ENCODE data around the gene FGFBP2.

FGFBP2 gene

GRCh38 chr4:15963001-15963451 lies at the start of gene FGFBP2:
Gene FGFBP2, minus strand, starts transcription at chr4:15963175. Its CDS starts 46 bp downstream, at chr4:15963129.
- peak in 1 of 2 donors; percentile 50 for DNase-seq (ENCODE audit: low read depth in 2 of 2, low spot score in 1 of 2)

GRCh38 chr4:16011173-16011572 lies 48.2 kb upstream of the FGFBP2 start:
- DNase-seq (ENCODE audit: low read depth in 2 of 2, low spot score in 1 of 2) = no peak

- no peak for DNase-seq (ENCODE audit: low read depth in 2 of 2, low spot score in 1 of 2)
Measured at GRCh38 chr4:16009153-16009552, 46.2 kb upstream of the FGFBP2 start.

DNA sequence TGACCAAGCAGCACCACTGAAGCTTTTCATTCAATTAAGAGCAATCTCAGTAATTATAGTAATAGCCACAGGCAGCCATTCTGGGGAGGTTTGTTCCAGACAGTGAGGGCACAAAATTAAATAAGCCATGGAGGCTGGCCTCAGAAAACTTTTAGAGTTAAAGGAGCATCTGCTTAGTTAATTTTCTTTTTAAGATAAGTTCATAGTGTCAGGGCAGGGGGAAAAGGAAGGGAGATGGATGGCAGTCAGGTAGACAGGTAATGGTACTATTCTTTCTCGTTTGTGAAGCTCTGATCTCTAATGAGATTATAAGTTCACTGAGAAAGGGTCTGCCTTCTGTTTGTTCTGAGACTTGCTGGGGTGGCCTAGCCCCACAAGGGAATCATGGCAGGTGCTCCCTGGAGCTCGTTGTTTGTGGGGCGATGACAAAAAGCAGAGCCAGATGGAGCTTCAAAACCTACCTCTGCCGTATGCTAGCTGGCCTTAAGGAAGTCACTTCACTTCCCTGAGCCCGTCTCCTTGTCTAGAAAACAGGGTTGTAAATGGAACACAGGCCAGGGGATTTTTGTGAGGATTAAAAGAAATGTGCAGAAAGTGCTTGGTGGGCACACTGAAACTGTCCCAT lies 44.6 kb upstream of the FGFBP2 start:
- no peak for DNase-seq (ENCODE audit: low read depth in 2 of 2, low spot score in 1 of 2)

DNA sequence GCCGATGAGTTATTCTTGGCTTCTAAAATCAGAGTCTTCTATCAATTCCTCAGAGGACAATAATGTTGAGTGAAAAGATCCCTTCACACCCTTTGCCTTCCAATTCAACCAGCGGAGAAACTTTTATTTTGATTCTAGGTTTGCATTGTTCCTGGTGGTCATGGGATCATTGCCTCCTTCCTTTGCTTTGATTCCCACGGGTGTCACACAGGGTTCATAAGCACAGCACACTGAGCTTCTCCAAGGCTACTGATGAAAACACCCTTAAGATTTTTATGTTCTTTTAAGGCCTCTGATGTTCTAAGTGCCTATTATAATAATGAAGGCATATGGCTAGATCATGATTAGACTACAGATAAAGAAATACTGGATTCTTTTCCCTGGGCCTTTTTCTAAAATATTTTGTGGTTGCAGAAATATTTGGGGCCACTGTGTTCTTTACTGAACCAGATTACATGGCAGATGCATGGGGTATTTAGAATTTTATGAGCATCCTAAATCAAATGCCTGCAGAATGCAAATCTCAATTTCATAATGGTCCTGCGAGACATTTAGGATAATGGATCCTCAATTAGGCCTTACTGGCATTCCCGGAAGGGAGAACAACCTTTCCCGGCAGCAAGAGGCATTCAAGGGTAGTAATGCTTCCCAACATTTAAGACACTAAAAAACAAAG lies 43.9 kb upstream of the FGFBP2 start:
- no peak for DNase-seq (ENCODE audit: low read depth in 2 of 2, low spot score in 1 of 2)

DNA sequence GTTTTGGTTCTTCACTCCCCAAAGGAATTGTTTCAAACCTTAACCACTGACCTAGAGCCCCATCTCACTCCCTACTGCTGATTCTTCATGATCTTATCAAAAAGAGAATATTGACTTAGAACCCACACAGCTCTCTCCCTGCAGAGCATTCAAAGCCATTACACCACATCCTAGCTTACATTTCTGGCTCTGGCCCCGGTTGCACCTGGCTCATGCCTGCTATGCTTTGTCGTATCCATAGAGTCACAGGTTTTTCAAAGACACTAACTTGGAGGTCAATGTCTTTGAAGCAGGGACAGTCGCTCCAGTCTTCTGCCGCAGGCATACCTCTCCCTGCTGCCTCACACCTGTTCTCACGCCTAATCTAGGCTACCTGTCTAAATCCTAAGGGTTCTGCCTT lies 42.7 kb upstream of the FGFBP2 start:
- DNase-seq (ENCODE audit: low read depth in 2 of 2, low spot score in 1 of 2) = no peak

DNA sequence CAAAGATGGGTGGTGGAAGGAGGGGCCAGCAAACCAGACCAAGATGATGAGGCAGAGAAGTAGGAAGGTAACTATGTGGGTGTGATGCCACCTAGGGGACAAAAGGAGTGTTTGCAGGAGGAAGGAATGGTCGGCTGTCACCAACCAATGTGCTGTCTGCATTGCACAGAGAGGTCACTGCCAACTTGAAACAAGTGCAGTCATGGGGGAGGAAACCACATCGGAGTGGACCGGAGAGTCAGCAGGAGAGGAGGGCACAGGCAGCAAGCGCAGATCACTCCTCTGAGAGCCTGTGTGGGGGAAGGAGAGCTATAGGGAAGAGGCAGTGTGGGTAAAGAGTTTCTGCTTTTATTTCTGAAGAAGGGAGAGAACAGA lies 38.5 kb upstream of the FGFBP2 start:
- peak; percentile 5 to 17 for DNase-seq (ENCODE audit: low read depth in 2 of 2, low spot score in 1 of 2)

GRCh38 chr4:16000708-16001483 lies 37.9 kb upstream of the FGFBP2 start:
- DNase-seq (ENCODE audit: low read depth in 2 of 2, low spot score in 1 of 2) = no peak

DNA sequence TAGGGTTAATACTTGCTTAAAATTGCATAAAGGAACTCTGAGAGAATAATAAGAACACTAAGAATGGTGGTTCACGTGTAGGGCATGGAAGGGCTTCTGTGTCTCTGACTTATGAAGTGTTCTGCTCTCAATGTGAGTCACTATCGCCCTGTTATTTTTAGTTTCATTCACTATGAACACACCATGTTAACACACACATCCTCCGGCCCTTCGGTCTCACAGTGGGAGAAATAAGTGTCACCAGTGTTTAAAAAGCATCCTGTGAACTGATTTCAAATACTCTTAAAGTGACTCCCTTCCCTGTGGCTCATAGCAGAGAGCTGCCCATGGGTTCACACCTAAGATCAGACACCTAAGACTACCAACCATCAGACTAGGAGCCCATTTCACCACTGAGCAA lies 33.8 kb upstream of the FGFBP2 start:
- no peak for DNase-seq (ENCODE audit: low read depth in 2 of 2, low spot score in 1 of 2)

- no peak for DNase-seq (ENCODE audit: low read depth in 2 of 2, low spot score in 1 of 2)
Measured at GRCh38 chr4:15995826-15996225, 32.9 kb upstream of the FGFBP2 start.

GRCh38 chr4:15992167-15992485 lies 29.2 kb upstream of the FGFBP2 start:
- no peak for DNase-seq (ENCODE audit: low read depth in 2 of 2, low spot score in 1 of 2)

DNA sequence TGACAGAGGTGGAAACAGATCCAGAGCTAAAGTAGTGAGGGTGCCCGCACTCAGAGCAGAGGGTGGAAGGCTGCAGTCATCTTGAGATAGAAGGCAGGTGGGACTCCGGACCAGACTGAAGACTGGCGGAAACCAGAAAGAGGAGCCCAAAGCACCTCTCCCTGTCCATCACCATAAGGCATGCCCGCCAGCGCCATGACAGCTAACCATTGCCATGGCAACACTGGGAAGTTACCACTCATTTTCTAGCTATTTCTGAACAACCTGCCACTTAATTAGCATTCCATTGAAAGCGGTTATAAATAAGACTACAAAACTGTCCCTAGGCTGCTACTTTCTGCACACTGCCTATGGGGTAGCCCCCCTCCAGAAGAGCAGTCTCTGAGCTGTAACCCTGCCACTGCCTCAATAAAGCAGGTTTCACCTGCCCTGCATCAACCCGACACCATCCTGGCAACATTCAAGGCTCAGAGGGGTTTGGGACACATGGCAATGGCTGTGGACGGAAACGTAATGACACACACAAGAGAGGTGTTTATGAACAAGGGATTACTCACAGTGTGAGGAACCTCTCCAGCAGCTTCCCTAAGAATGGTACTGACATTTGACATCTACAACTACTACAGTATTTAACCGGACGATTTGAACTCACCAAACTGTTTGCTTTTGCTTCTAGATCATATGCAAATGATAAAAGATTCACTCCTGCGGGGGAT lies 27.8 kb upstream of the FGFBP2 start:
- DNase-seq (ENCODE audit: low read depth in 2 of 2, low spot score in 1 of 2) = no peak

DNA sequence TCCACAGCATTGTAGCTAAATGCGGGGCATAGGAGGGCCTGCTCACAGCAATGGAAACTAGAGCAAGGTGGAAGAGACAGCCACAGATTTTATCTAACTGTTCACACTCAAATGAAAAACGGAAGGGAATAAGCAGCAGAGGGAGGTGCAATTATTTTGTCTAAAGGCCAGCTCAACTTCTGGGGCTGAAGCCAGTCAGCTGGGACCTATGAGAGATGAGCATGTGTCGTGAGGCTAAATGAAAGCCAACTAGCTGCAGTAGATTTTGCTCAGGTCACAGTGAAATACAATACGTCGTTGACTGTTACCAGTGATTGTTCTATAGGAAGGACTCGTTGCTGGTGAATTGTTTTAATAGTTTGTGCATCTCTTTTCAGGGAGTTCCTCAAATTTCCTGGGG lies 26.4 kb upstream of the FGFBP2 start:
- DNase-seq (ENCODE audit: low read depth in 2 of 2, low spot score in 1 of 2) = no peak

DNA sequence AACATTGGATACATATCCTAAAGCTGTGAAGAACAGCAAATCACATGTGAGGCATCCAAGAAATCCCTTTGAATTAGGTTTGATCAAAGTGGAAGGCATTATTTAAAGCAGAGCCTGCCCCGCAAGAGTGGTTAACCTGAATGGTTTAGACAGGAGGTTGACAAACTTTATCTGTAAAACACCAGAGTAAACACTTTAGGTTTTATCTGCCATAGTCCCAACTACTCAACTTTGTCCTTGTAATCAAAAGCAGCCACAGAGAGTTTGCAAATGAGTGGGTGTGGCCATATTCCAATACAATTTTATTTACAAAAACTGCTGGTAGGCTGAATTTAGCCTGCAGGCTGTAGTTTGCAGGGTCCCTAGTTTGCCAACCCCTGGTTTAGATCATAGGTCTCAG lies 25.2 kb upstream of the FGFBP2 start:
- DNase-seq (ENCODE audit: low read depth in 2 of 2, low spot score in 1 of 2) = no peak

- DNase-seq (ENCODE audit: low read depth in 2 of 2, low spot score in 1 of 2) = no peak
Measured at GRCh38 chr4:15986907-15987306, 23.9 kb upstream of the FGFBP2 start.

- no peak for DNase-seq (ENCODE audit: low read depth in 2 of 2, low spot score in 1 of 2)
Measured at GRCh38 chr4:15983610-15984009, 20.6 kb upstream of the FGFBP2 start.

DNA sequence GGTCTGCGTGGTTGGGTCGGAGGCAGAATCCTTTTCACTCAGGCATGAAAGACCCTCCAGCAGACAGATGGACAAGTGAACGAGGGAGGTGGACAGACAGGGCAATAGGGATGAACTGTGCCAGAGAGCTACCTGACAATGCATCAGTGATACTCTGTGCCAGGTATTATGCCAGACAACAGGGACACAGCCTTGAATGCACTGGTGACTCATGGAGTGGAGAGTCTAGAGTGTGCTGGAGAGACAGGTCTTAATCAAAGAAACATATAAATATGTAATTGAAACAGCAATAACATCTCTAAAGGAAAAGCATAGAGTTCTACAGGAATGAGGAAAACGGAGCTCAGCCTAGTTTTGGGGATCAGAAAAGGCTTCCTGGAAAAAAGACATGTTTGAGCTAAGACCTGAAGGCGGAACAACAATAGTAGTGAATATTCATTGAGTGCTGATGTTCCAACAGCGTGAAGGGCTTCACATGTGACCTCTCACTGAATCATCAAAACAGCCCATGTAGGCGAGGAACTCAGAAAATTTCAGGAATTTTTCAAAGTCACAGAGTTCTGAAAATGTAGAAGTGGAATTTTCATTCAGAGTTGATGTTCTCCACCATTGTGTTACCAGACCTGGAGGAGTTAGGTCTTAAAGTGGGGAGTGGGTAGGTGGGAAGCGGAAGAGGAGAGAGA lies 20.0 kb upstream of the FGFBP2 start:
- DNase-seq (ENCODE audit: low read depth in 2 of 2, low spot score in 1 of 2) = no peak

DNA sequence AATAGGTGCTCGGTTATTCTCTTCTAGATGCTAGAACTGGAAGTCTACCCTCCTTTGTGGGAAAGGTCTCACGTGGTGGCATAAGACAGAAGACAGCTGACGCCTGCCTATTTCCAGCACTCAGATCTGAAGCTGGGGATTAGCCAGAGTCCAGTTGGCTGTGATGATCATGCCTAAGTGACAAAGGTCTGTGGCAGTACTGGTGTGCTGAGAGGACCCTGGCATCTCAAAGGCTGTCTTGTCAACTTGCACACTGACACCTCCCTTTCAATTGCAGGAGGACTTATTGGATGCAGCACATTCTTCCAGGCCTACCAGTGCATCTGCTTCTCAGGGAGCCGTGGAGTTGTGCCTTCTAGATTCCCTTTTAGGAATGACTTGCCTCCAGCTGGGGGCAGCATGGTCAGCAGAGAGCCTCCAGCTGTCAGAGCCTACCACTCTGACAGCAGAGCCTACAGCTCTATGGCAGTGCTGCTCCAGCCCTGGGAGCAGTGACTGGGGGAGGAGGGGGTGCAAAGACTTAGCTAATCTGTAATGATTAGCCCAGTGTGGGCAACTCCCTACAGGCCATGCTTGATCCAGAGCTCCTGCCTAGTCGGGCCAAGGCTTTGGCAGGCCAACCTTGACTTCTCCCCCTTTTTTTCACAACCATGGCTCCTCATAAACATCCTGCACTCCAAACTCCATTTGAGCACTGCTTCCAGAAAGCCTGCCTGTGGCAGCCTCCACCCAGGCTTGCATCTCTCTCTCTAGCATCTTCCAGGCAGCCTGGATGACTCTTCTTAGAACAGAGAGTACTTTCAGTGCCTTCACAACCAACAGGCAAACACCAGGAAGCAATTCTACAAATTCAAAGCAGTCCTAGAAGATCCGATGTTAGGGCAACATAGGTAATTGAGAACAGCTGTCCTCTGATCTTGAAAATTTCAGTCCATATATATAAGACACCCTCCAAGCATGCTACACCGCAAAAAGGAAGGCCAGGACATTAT lies 13.8 kb upstream of the FGFBP2 start:
- DNase-seq (ENCODE audit: low read depth in 2 of 2, low spot score in 1 of 2) = no peak

- no peak for DNase-seq (ENCODE audit: low read depth in 2 of 2, low spot score in 1 of 2)
Measured at GRCh38 chr4:15971068-15971801, 8.3 kb upstream of the FGFBP2 start.

All from stimulated activated CD8-positive, alpha-beta memory T cell treated with anti-CD3 and anti-CD28 coated beads, Interleukin-4, amount 100 ng/mL, for 1 hour (primary cell).